Activated CD8-positive, alpha-beta memory T cell treated with anti-CD3 and anti-CD28 coated beads for 36 hours (primary cell): Measurements from ENCODE around the gene CHCHD4. TPM values are rescaled to one million over a fixed set of nuclear protein-coding genes. Genes with fewer than 3 reads are reported as not detected.
"Not testable (repeated sequence)": the region's sequence is repeated elsewhere in the genome, so short reads cannot be mapped to it uniquely, and the experiment has no call there.

ENCODE experiments used
- CTCF ChIA-PET: fragments of 350-600 bp; sonication (Branson Sonifier 250); formaldehyde crosslinking; loops from one replicate; lab custom pipeline; 2021; ENCODE audit warnings: antibody characterized with exemption; lab: Charles Lee
- POLR2A ChIA-PET: fragments of 350-600 bp; sonication (Branson Sonifier 250); formaldehyde crosslinking; loops from one replicate; lab custom pipeline; 2021; ENCODE audit warnings: antibody characterized with exemption; lab: Charles Lee
- total RNA-seq, 2 experiments: library from RNA; stranded (reverse); gene quantifications; one replicate each; pipeline ENCODE4 v1.2.3, GENCODE V29; 2021

The CHCHD4 gene
- total RNA-seq, 2 experiments from 2014 or later, result 23.3 to 27.0 TPM

GRCh38 chr3:14097616-14098391 is 26.9 kb downstream of the CHCHD4 start:
- CTCF ChIA-PET, result no interaction called here
- POLR2A ChIA-PET, result no interaction called here

DNA sequence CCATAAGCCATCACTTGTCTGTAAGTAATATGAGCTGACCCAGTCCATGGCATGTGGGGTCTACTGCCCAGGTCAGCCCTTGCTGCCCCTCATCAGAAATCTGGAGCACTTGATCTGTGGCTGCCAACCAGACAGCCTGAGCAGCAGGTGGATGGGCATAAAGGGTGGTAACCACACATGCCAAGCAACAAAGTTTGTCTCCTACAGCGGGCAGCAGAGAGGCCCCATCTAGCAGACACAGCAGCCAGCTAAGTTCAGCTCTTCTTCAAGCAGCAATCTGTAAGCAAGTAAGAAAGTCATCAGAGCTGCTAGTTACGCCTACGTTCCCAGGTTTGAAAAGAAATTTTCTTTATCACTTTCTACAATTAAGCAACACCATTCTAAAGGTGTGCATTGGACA is 27.9 kb downstream of the CHCHD4 start:
- POLR2A ChIA-PET, result no interaction called here
- CTCF ChIA-PET, result no interaction called here

GRCh38 chr3:14093831-14094230 is 30.8 kb downstream of the CHCHD4 start:
- CTCF ChIA-PET, result no interaction called here

GRCh38 chr3:14092464-14092863 is 32.2 kb downstream of the CHCHD4 start:
- CTCF ChIA-PET, result no interaction called here
- POLR2A ChIA-PET, result no interaction called here

More at GRCh38 chr3:14093831-14094230, 30.8 kb downstream of the CHCHD4 start:
- POLR2A ChIA-PET, result no interaction called here

GRCh38 chr3:14091959-14092358 is 32.7 kb downstream of the CHCHD4 start:
- POLR2A ChIA-PET, CTCF ChIA-PET: not testable (repeated sequence)

DNA sequence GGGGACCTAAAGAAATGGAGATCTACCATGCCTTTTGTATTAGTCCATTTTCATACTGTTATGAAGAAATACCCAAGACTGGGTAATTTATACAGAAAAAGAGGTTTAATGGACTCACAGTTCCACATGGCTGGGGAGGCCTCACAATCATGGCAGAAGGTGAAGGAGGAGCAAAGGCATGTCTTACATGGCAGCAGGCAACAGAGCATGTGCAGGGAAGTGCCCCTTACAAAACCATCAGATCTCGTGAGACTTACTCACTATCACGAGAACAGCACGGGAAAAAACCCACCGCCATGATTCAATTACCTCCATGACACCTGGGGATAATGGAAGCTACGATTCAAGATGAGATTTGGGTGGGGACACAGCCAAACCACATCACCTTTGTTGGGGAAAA is 37.2 kb downstream of the CHCHD4 start:
- POLR2A ChIA-PET, CTCF ChIA-PET: not testable (repeated sequence)

DNA sequence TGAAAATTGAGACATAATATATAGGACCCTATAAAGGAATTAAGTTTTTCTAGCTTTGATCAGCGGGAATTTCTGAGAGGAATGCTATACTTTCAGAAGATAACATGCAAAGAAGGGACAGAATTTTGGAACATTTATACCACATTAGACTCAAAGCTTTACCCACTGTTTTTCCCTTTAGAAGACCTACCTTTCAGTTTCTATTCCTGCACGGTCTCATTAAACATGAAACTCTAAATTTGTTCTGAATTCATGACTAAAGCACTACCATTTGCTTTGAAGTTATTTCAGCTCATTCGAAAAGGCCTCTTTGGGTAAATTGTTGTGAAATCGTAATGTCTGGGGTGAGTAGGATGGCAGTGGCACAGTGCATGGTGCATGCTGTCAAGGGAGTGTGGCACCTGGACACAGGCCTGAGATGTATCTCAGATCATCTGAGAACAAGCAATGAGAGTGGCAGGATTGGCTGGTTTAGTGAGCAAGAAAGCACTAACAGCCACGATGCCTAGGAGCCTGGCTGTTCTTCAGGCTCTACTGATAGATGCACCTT is 42.5 kb downstream of the CHCHD4 start:
- ChIA-PET POLR2A (no interaction called here), CTCF (no interaction called here)

- ChIA-PET CTCF (no interaction called here), POLR2A (no interaction called here)
These were observed 47.4 kb downstream of the CHCHD4 start for GRCh38 chr3:14077310-14077709.

GRCh38 chr3:14075233-14075632 is 49.4 kb downstream of the CHCHD4 start:
- POLR2A ChIA-PET, CTCF ChIA-PET: not testable (repeated sequence)

DNA sequence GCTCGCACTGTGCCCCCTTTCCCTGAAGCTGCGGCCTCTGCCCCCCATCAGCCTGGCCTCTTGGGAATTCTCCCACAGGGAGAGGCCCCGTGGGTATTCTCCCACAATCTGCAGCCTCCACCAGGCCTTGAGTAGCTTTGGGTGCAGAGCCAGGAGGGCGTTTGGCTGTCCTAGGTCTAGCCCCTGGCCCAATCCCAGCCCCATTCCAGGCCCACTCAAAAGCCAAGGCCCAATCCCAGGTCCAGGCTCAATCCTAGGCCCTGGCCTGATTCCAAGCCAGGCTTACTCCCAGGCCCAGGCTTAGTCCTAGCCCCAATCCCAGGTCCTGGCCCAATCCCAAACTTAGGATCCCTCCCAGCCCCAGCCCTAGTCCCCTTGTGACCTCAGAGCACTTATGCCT is 59.8 kb downstream of the CHCHD4 start:
- ChIA-PET CTCF (interaction anchor here (0.9 kb wide), 1 partner anchor 17 kb away, joined by 3 read pairs; no protein-coding TSS in a partner anchor), POLR2A (no interaction called here)

DNA sequence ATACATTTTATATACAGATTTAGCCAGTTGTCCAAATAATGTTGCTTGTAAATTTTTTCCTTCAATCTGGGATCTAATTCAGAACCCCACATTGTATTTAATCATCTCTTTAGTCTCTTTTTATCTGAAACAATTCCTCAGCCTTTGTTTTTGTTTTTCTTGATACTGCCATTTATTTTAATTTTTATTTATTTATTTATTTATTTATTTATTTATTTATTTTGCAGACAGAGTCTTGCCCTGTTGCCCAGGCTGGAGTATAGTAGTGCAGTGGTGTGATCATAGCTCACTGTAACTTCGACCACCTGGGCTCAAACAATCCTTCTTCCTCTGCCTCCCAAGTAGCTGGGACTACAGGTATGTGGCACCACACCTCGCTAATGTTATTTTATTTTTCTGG is 61.5 kb downstream of the CHCHD4 start:
- ChIA-PET CTCF (no interaction called here), POLR2A (no interaction called here)

Other genes with a start within 250 kb of the CHCHD4 start
- under 1 TPM in 1 of 2 experiments, not detected in 1; 0.06 TPM for gene WNT7A, start 244.8 kb downstream of the CHCHD4 start, total RNA-seq
- 10 to 100 TPM; 40.0 to 40.3 TPM for gene TMEM43, start 182 bp upstream of the CHCHD4 start, total RNA-seq
- 10 to 100 TPM; 28.9 to 30.1 TPM for gene XPC, start 53.7 kb upstream of the CHCHD4 start, total RNA-seq
- 10 to 100 TPM; 24.0 to 25.4 TPM for gene LSM3, start 53.9 kb upstream of the CHCHD4 start, total RNA-seq